H9 (cell line): Measurements from ENCODE around the gene ALOX12. TPM values are rescaled to one million over a fixed set of nuclear protein-coding genes. Genes with fewer than 3 reads are reported as not detected.
"Not testable (repeated sequence)": the region's sequence is repeated elsewhere in the genome, so short reads cannot be mapped to it uniquely, and the experiment has no call there.

Experiments
- DNase-seq: peaks from one replicate; pipeline ENCODE4 v3.0.0-alpha.2; 2017
- H2AFZ ChIP-seq: one replicate; pipeline ENCODE4 v1.6.1; 2013; ENCODE audit warnings: mild to moderate bottlenecking, low read length, control low read depth, moderate library complexity
- H2AK5ac ChIP-seq: 2 replicates; pipeline ENCODE4 v1.6.1; 2013; ENCODE audit warnings: low read length, control low read depth, mixed read lengths; ENCODE audit not compliant: insufficient read length
- H2BK120ac ChIP-seq: one replicate; pipeline ENCODE4 v1.6.1; 2013; ENCODE audit warnings: low read depth, mild to moderate bottlenecking, low read length, control low read depth, inconsistent platforms; ENCODE audit not compliant: poor library complexity, severe bottlenecking
- H2BK12ac ChIP-seq: 2 replicates; pipeline ENCODE4 v1.6.1; 2013; ENCODE audit warnings: low read length, control low read depth, mixed read lengths, low read depth; ENCODE audit not compliant: insufficient read length
- H2BK15ac ChIP-seq: 2 replicates; pipeline ENCODE4 v1.6.1; 2013; ENCODE audit warnings: low read depth, low read length, control low read depth
- H2BK20ac ChIP-seq: one replicate; pipeline ENCODE4 v1.6.1; 2013; ENCODE audit warnings: low read depth, mild to moderate bottlenecking, low read length, control low read depth, inconsistent platforms; ENCODE audit not compliant: poor library complexity, severe bottlenecking
- H2BK5ac ChIP-seq: 2 replicates; pipeline ENCODE4 v1.6.1; 2013; ENCODE audit warnings: low read length, control low read depth, mixed read lengths; ENCODE audit not compliant: insufficient read length
- H3K14ac ChIP-seq: 2 replicates; pipeline ENCODE4 v1.6.1; 2013; ENCODE audit warnings: low read length, control low read depth; ENCODE audit not compliant: insufficient read depth
- H3K18ac ChIP-seq: 2 replicates; pipeline ENCODE4 v1.6.1; 2013; ENCODE audit warnings: low read depth, mild to moderate bottlenecking, mixed read lengths, low read length, control low read depth; ENCODE audit not compliant: insufficient read length
- H3K23ac ChIP-seq: 2 replicates; pipeline ENCODE4 v1.6.1; 2013; ENCODE audit warnings: low read length, control low read depth, mixed read lengths, low read depth; ENCODE audit not compliant: insufficient read length
- H3K23me2 ChIP-seq: 2 replicates; pipeline ENCODE4 v1.6.1; 2013; ENCODE audit warnings: low read depth, mild to moderate bottlenecking, mixed read lengths, low read length, control low read depth; ENCODE audit not compliant: insufficient read length, poor library complexity, severe bottlenecking
- H3K27ac ChIP-seq: 2 replicates; pipeline ENCODE4 v1.5.1; 2013; ENCODE audit warnings: low read length, control low read depth, mixed read lengths, low read depth; ENCODE audit not compliant: insufficient read length
- H3K27me3 ChIP-seq: 2 replicates; pipeline ENCODE4 v1.6.1; 2013; ENCODE audit warnings: low read length, control low read depth, inconsistent platforms; ENCODE audit not compliant: insufficient read depth
- H3K4ac ChIP-seq: 2 replicates; pipeline ENCODE4 v1.6.1; 2013; ENCODE audit warnings: low read depth, mild to moderate bottlenecking, control low read depth, inconsistent platforms, low read length, moderate library complexity
- H3K4me1 ChIP-seq: 2 replicates; pipeline ENCODE4 v1.6.1; 2013; ENCODE audit warnings: low read length, control low read depth, inconsistent platforms; ENCODE audit not compliant: insufficient read depth
- H3K4me2 ChIP-seq: 2 replicates; pipeline ENCODE4 v1.6.1; 2013; ENCODE audit warnings: low read length, control low read depth, mixed read lengths; ENCODE audit not compliant: insufficient read length, insufficient read depth
- H3K56ac ChIP-seq: 2 replicates; pipeline ENCODE4 v1.6.1; 2013; ENCODE audit warnings: low read depth, mild to moderate bottlenecking, mixed read lengths, low read length, control low read depth; ENCODE audit not compliant: insufficient read length
- H3K79me1 ChIP-seq: 2 replicates; pipeline ENCODE4 v1.6.1; 2013; ENCODE audit warnings: low read depth, mild to moderate bottlenecking, moderate library complexity, low read length, control low read depth, inconsistent platforms; ENCODE audit not compliant: insufficient read depth, poor library complexity, severe bottlenecking
- H3K79me2 ChIP-seq: 2 replicates; pipeline ENCODE4 v1.6.1; 2013; ENCODE audit warnings: low read length, control low read depth, inconsistent platforms; ENCODE audit not compliant: insufficient read depth
- H3K9ac ChIP-seq: 2 replicates; pipeline ENCODE4 v1.6.1; 2013; ENCODE audit warnings: low read length, control low read depth, mixed read lengths; ENCODE audit not compliant: insufficient read length; ENCODE audit errors: extremely low read depth
- H3K9me3 ChIP-seq: one replicate; pipeline ENCODE4 v1.6.1; 2013; ENCODE audit warnings: low read depth, low read length, inconsistent platforms; ENCODE audit not compliant: control insufficient read depth
- H3T11ph ChIP-seq: one replicate; pipeline ENCODE4 v1.6.1; 2013; ENCODE audit warnings: mild to moderate bottlenecking, low read length, control low read depth, inconsistent platforms
- H4K20me1 ChIP-seq: one replicate; pipeline ENCODE4 v1.6.1; 2013; ENCODE audit not compliant: control insufficient read depth, insufficient read length, insufficient read depth
- H4K5ac ChIP-seq: 2 replicates; pipeline ENCODE4 v1.6.1; 2013; ENCODE audit warnings: low read depth, mild to moderate bottlenecking, mixed read lengths, low read length, control low read depth; ENCODE audit not compliant: insufficient read length
- H4K8ac ChIP-seq: replicated peaks from 2 replicates; pipeline ENCODE4 v1.6.1; 2013; ENCODE audit warnings: low read length, control low read depth, mixed read lengths, low read depth; ENCODE audit not compliant: insufficient read length
- H4K91ac ChIP-seq: 2 replicates; pipeline ENCODE4 v1.6.1; 2013; ENCODE audit warnings: low read depth, mild to moderate bottlenecking, moderate library complexity, mixed read lengths, low read length, control low read depth; ENCODE audit not compliant: insufficient read length
- H3K27ac Mint-ChIP-seq, 3 experiments: 2 replicates in 2 of 3; 3 replicates in 1 of 3; pipeline ENCODE4 v1.8.0; 2020 to 2021; ENCODE audit warnings: mixed read lengths in 3 of 3, mild to moderate bottlenecking in 1 of 3, moderate library complexity in 1 of 3
- H3K27me3 Mint-ChIP-seq: 2 replicates; pipeline ENCODE4 v1.8.0; 2021; ENCODE audit warnings: low read depth, mild to moderate bottlenecking, moderate library complexity, mixed read lengths
- H3K36me3 Mint-ChIP-seq, 3 experiments: 2 replicates in 2 of 3; 3 replicates in 1 of 3; pipeline ENCODE4 v1.8.0; 2020 to 2021; ENCODE audit warnings: low read depth in 3 of 3, mixed read lengths in 3 of 3; ENCODE audit not compliant: insufficient read depth in 1 of 3
- H3K4me1 Mint-ChIP-seq, 2 experiments: 2 replicates each; pipeline ENCODE4 v1.8.0; 2020; ENCODE audit warnings: mixed read lengths in 2 of 2
- H3K4me3 Mint-ChIP-seq, 2 experiments: 2 replicates in 1 of 2; 3 replicates in 1 of 2; pipeline ENCODE4 v1.8.0; 2020 to 2021; ENCODE audit warnings: mild to moderate bottlenecking in 2 of 2, mixed read lengths in 2 of 2, moderate library complexity in 1 of 2
- H3K9me3 Mint-ChIP-seq, 2 experiments: 2 replicates in 1 of 2; 3 replicates in 1 of 2; pipeline ENCODE4 v1.8.0; 2020; ENCODE audit warnings: mild to moderate bottlenecking in 2 of 2, mixed read lengths in 2 of 2, moderate library complexity in 1 of 2
- CTCF ChIP-seq: fragments of 200-600 bp; sonication (generic); conservative IDR thresholded peaks from 3 replicates; pipeline ENCODE4 v1.8.0; 2021; ENCODE audit warnings: antibody characterized with exemption, mild to moderate bottlenecking
- WGBS: extraction: QIAGEN DNeasy Blood & Tissue Kit; methylation state at CpG from one replicate; pipeline ENCODE4 v1.1.7; 2013; ENCODE audit warnings: missing lambda C conversion rate, low lambda C conversion rate, mixed read lengths; ENCODE audit not compliant: insufficient read length; ENCODE audit errors: extremely low coverage; 5-methylcytosine and 5-hydroxymethylcytosine counted together
- total RNA-seq: library from RNA; stranded (reverse); gene quantifications from 2 replicates; pipeline ENCODE4 v1.2.1, GENCODE V29; 2021

Gene ALOX12
- total RNA-seq, 1 experiment from 2014 or later = 0.81 TPM

GRCh38 chr17:6989779-6990178 lies 6.1 kb upstream of the ALOX12 start:
- H2BK5ac ChIP-seq = no peak overlapping the region
- no peak overlapping the region for H3K56ac ChIP-seq
- Mint-ChIP-seq H3K27me3 (peaks cover 45% of the 10 kb centered on the region), H3K36me3 (no peaks in the 10 kb centered on the region), H3K9me3 (no peaks in the 10 kb centered on the region), H3K4me1 (peaks cover 0 to 2% of the 10 kb centered on the region in 2 experiments; a peak in 2 of 4 replicates), H3K4me3 (no peak overlapping the region; a peak in 1 of 5 replicates), H3K27ac (no peak overlapping the region)
- H3K9me3 ChIP-seq = no peaks in the 10 kb centered on the region
- H3K79me1 ChIP-seq = no peaks in the 10 kb centered on the region
- no peak overlapping the region for H3K18ac ChIP-seq
- no peak overlapping the region for H4K5ac ChIP-seq
- TF ChIP-seq CTCF = no peak
- no peak overlapping the region for H3K14ac ChIP-seq
- no peaks in the 10 kb centered on the region for H3K23me2 ChIP-seq
- no CpG with 5 or more reads among the region's 2 CpGs for WGBS
- peaks cover under 1% of the 10 kb centered on the region; the same call in 1 of the 2 replicates for H3K27me3 ChIP-seq
- H2BK15ac ChIP-seq = no peak overlapping the region
- H2BK120ac ChIP-seq = no peak overlapping the region
- H4K91ac ChIP-seq = no peak overlapping the region
- no peak overlapping the region for H2AFZ ChIP-seq
- no peak overlapping the region for H2BK12ac ChIP-seq
- H3K4me2 ChIP-seq = no peak overlapping the region
- no peak overlapping the region for H2AK5ac ChIP-seq
- no peak overlapping the region for H3K23ac ChIP-seq
- H3K27ac ChIP-seq = no peak overlapping the region
- H3K79me2 ChIP-seq = no peaks in the 10 kb centered on the region
- no peak for DNase-seq
- H3K9ac ChIP-seq = no peak overlapping the region
- H4K20me1 ChIP-seq = no peaks in the 10 kb centered on the region
- H4K8ac ChIP-seq = no peak overlapping the region
- H3K4me1 ChIP-seq = no peaks in the 10 kb centered on the region
- H3T11ph ChIP-seq = no peak overlapping the region
- no peak overlapping the region for H3K4ac ChIP-seq
- no peak overlapping the region for H2BK20ac ChIP-seq

DNA sequence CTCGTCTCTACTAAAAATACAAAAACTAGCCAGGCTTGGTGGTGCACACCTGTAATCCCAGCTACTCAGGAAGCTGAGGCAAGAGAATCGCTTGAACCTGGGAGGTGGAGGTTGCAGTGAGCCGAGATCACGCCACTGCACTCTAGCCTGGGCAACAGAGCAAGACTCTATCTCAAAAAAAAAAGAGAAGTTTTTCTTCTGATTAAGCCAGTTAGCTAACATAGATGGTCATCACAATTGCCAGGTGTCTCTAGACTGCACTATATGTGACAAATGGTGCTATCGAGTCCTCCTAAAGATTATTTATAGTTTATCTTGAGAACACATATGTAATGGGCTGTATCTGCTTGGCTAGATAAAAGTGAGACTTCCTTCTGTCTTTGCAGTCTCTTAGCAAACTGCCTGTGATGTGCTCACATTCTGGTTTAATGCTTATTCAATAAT lies 2.2 kb upstream of the ALOX12 start:
- not testable (repeated sequence) for H3K4me3 Mint-ChIP-seq, H2AFZ ChIP-seq, DNase-seq, H4K5ac ChIP-seq, H4K20me1 ChIP-seq, H3K27ac Mint-ChIP-seq, H3K4me2 ChIP-seq, H3K79me2 ChIP-seq, H3K18ac ChIP-seq, H2BK15ac ChIP-seq, H3K9me3 ChIP-seq, H2BK5ac ChIP-seq, H3K27me3 ChIP-seq, H3K14ac ChIP-seq, H4K91ac ChIP-seq, H3K56ac ChIP-seq, H2AK5ac ChIP-seq, H2BK120ac ChIP-seq, H2BK20ac ChIP-seq, H3K27ac ChIP-seq, H3K9me3 Mint-ChIP-seq, H3K9ac ChIP-seq, H3K79me1 ChIP-seq, H3K4me1 ChIP-seq, H3T11ph ChIP-seq, H3K4me1 Mint-ChIP-seq, H3K4ac ChIP-seq, H3K23ac ChIP-seq, H4K8ac ChIP-seq, H3K23me2 ChIP-seq, H2BK12ac ChIP-seq
- no CpG with 5 or more reads among the region's 5 CpGs for WGBS
- H3K27me3 Mint-ChIP-seq = peaks cover 59% of the 10 kb centered on the region
- peaks cover 5 to 17% (median 11%) of the 10 kb centered on the region in 3 experiments; a peak in 6 of 7 replicates for H3K36me3 Mint-ChIP-seq
